ENCODE measurements around the gene PITHD1. TPM values are rescaled to one million over a fixed set of nuclear protein-coding genes. Genes with fewer than 3 reads are reported as not detected.
A peak's percentile ranks its signal among the peaks of the same experiment; 100 is the strongest.

The PITHD1 gene
- polyA plus RNA-seq, 1 experiment: 33.7 TPM

DNA sequence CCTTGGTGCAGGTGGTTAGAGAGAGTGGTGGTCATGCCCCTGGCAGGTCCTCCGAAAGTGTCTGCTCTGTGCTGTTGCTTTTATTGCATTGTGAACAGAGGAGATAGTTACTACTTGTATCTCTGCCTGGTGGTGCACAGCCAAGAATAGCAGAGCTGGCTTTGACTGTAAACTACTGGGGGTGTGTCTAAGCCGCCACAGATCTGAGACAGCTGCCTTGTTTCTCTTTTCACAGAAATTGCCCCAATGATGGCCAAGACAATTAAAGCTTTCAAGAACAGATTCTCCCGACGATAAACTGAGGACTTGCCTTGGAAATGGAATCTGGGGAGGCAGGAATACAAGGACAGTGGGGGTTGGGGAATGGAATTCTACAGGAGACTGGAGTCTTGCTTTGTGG, 18.9 kb upstream of the PITHD1 start:
- DNase-seq (ENCODE audit: low read depth): no peak
- no peak for TF ChIP-seq CTCF (IDR thresholded peaks at IDR 0.05; ENCODE audit: insufficient read depth, low read depth, low read length)
- ChIA-PET CTCF (interaction anchor here (0.7 kb wide), 2 partner anchors 14 to 143 kb away, joined by 3 read pairs; no protein-coding TSS in a partner anchor), POLR2A (no interaction called here)
- H3K4me3 ChIP-seq (ENCODE audit: low read depth, low read length): no peak overlapping the region
- no peaks in the 10 kb centered on the region for H3K27me3 ChIP-seq (ENCODE audit: control insufficient read depth, insufficient read depth, low read length)
- peaks cover 27% of the 10 kb centered on the region for H3K36me3 ChIP-seq (ENCODE audit: control insufficient read depth, insufficient read depth, low read length)

DNA sequence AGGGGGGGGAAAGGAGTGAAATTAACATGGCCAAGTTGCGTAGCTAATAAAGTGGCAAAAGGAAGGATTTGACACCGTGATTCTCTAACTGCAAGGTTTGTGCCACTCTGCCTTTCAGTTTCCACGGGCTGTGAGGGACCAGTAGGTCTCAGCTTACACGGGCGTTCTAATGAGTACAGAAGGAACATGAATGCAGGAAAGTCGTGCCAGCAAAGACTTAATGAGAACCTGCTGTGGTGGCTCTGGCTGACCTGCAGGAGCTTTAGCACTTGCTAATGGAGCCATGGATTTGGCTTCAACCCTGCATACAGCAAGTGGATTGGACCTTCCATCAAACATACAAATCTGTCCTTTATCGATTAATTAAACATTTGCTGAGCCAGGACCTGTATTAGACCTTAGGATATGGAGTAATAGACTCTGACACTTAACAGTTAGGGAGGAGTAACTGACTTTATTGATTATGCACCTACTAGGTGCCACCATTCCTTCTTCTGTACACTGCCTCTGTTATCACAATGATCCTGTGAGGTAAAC, 15.1 kb upstream of the PITHD1 start:
- H3K36me3 ChIP-seq (ENCODE audit: control insufficient read depth, insufficient read depth, low read length): peaks cover 10% of the 10 kb centered on the region
- TF ChIP-seq CTCF (IDR thresholded peaks at IDR 0.05; ENCODE audit: insufficient read depth, low read depth, low read length): no peak
- DNase-seq (ENCODE audit: low read depth): no peak
- no peaks in the 10 kb centered on the region for H3K27me3 ChIP-seq (ENCODE audit: control insufficient read depth, insufficient read depth, low read length)
- H3K4me3 ChIP-seq (ENCODE audit: low read depth, low read length): no peak overlapping the region
- POLR2A ChIA-PET: no interaction called here
- CTCF ChIA-PET: interaction anchor here (0.6 to 1.9 kb wide), 3 partner anchors 8 to 97 kb away, joined by 3 to 7 read pairs (median 3); no protein-coding TSS in a partner anchor

DNA sequence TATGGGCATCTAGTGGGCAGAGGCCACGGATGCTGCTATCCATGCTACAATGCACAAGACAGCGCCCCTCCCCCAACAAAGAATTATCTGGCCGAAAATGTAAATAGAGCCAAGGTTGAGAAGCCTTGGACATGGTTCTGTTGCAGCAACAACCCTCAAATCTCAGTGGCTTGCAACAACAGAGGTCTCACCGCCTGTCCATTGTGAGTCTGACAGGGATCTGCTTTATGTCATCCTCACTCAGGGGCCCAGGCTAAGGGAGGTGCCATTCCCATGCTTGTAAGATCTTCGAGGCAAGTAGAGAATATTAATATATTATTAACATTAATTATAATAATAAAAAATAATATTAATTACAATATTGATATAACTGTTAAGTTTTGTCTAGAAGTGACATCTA, 9.5 kb upstream of the PITHD1 start:
- Histone ChIP-seq H3K27me3 (ENCODE audit: control insufficient read depth, insufficient read depth, low read length) (no peaks in the 10 kb centered on the region), H3K4me3 (ENCODE audit: low read depth, low read length) (no peak overlapping the region), H3K36me3 (ENCODE audit: control insufficient read depth, insufficient read depth, low read length) (peaks cover 5% of the 10 kb centered on the region)
- CTCF ChIA-PET: no interaction called here
- no peak for DNase-seq (ENCODE audit: low read depth)
- TF ChIP-seq CTCF (IDR thresholded peaks at IDR 0.05; ENCODE audit: insufficient read depth, low read depth, low read length): no peak
- POLR2A ChIA-PET: no interaction called here

DNA sequence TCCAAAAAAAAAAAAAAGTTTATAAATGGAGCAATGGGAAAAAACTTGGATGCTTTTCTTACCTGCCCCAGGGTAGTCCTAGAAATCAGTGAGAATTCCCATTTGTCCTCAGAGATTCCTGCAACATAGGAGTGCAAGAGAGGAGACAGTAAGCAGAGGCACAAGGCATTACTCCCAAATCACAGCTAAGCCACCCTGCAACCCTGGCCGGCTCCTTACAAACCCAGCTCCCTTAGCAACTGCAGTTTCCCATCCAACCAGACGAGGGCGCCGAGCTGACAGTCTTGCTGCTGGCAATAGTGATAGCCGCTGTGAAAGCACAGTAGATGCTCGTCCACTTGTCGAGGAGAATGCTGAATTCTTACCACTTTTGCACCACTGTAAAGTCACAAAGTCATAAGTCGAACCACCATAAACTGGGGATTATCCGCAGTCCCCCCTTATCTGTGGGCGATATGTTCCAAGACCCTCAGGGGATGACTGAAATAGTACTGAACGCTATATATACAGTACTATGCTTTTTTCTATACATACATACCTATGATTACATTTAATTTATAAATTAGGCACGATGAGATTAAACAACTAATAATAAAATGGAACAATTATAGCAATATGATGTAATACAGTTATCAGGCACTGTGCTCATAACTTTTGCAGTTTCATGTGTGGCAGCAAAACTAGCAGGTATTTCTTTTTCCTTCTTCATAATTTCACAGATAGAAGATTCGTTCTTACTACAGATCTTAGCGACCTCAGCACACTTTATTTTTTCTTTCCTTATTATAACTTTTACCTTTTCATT, 6.0 kb upstream of the PITHD1 start:
- ChIA-PET CTCF (interaction anchor here (0.6 to 2.8 kb wide), 30 partner anchors 9 to 256 kb away, joined by 3 to 24 read pairs (median 4); partner anchors contain the start of genes CNR2, ELOA and LYPLA2), POLR2A (no interaction called here)
- peak; percentile 98 for TF ChIP-seq CTCF (IDR thresholded peaks at IDR 0.05; ENCODE audit: insufficient read depth, low read depth, low read length)
- Histone ChIP-seq H3K36me3 (ENCODE audit: control insufficient read depth, insufficient read depth, low read length) (peaks cover 2% of the 10 kb centered on the region; the same call in 1 of the 2 replicates), H3K27me3 (ENCODE audit: control insufficient read depth, insufficient read depth, low read length) (no peaks in the 10 kb centered on the region), H3K4me3 (ENCODE audit: low read depth, low read length) (no peak overlapping the region)
- no peak for DNase-seq (ENCODE audit: low read depth)

DNA sequence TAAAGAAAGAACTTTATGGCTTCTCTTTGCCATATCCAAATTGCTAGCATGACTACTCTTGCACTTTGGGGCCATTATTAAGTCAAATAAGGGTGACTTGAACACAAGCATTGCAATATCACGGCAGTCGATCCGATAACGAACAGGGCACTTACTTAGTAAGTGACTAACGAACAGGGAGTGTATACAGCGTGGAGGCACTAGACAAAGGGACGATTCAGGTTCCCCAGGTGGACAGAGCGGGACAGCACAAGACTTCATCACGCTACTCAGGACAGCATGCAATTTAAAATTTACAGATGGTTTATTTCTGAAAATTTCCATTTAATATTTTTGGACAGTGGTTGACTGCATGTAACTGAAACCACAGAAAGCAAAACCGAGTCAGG, 5.4 kb upstream of the PITHD1 start:
- no peaks in the 10 kb centered on the region for H3K27me3 ChIP-seq (ENCODE audit: control insufficient read depth, insufficient read depth, low read length)
- CTCF ChIA-PET: interaction anchor here (1.1 kb wide), 1 partner anchor 19 kb away, joined by 4 read pairs; no protein-coding TSS in a partner anchor
- DNase-seq (ENCODE audit: low read depth): no peak
- peaks cover 2% of the 10 kb centered on the region; the same call in 1 of the 2 replicates for H3K36me3 ChIP-seq (ENCODE audit: control insufficient read depth, insufficient read depth, low read length)
- no peak for TF ChIP-seq CTCF (IDR thresholded peaks at IDR 0.05; ENCODE audit: insufficient read depth, low read depth, low read length)
- POLR2A ChIA-PET: no interaction called here
- no peak overlapping the region for H3K4me3 ChIP-seq (ENCODE audit: low read depth, low read length)

Data from BJ (cell line).